GM18498 (cell line): Measurements from ENCODE around the gene SLC2A1.

Source experiments
- ATAC-seq: cut with Tn5 transposase; IDR thresholded peaks from one replicate; pipeline ENCODE4 v1.9.1; 2021; ENCODE audit warnings: mild to moderate bottlenecking, moderate library complexity; ENCODE audit not compliant: unreplicated experiment

Gene SLC2A1

GRCh38 chr1:42944246-42944928, 14.3 kb downstream of the SLC2A1 start:
- no peak for ATAC-seq

GRCh38 chr1:42943728-42944127, 14.9 kb downstream of the SLC2A1 start:
- ATAC-seq, result no peak

GRCh38 chr1:42943166-42943565, 15.5 kb downstream of the SLC2A1 start:
- no peak for ATAC-seq

- ATAC-seq, result no peak
These were observed 16.2 kb downstream of the SLC2A1 start for GRCh38 chr1:42942444-42942843.

GRCh38 chr1:42941640-42942330, 16.9 kb downstream of the SLC2A1 start:
- no peak for ATAC-seq

- no peak for ATAC-seq
These were observed 17.6 kb downstream of the SLC2A1 start for GRCh38 chr1:42940851-42941639.

- ATAC-seq, result no peak
These were observed 19.7 kb downstream of the SLC2A1 start for GRCh38 chr1:42938645-42939615.

GRCh38 chr1:42937836-42938644, 20.6 kb downstream of the SLC2A1 start:
- no peak for ATAC-seq

- ATAC-seq, result no peak
These were observed 21.4 kb downstream of the SLC2A1 start for GRCh38 chr1:42937141-42937696.

GRCh38 chr1:42936309-42937078, 22.2 kb downstream of the SLC2A1 start:
- ATAC-seq, result no peak

- ATAC-seq, result no peak
These were observed 22.7 kb downstream of the SLC2A1 start for GRCh38 chr1:42935971-42936308.

- ATAC-seq, result no peak
These were observed 23.3 kb downstream of the SLC2A1 start for GRCh38 chr1:42935313-42935895.

- ATAC-seq, result no peak
These were observed 23.9 kb downstream of the SLC2A1 start for GRCh38 chr1:42934541-42935312.

- ATAC-seq, result no peak
These were observed 24.8 kb downstream of the SLC2A1 start for GRCh38 chr1:42933610-42934491.

GRCh38 chr1:42933060-42933586, 25.5 kb downstream of the SLC2A1 start:
- ATAC-seq, result no peak

GRCh38 chr1:42932442-42932941, 26.2 kb downstream of the SLC2A1 start:
- no peak for ATAC-seq
